GM19193 (cell line): ENCODE measurements around the gene CAMK2G.

ENCODE experiments used
- POLR2A ChIP-seq: IDR thresholded peaks from 4 replicates; pipeline ENCODE4 v1.6.1; 2011; ENCODE audit not compliant: insufficient read depth, insufficient read length; ENCODE audit errors: extremely low read depth

CAMK2G gene

DNA sequence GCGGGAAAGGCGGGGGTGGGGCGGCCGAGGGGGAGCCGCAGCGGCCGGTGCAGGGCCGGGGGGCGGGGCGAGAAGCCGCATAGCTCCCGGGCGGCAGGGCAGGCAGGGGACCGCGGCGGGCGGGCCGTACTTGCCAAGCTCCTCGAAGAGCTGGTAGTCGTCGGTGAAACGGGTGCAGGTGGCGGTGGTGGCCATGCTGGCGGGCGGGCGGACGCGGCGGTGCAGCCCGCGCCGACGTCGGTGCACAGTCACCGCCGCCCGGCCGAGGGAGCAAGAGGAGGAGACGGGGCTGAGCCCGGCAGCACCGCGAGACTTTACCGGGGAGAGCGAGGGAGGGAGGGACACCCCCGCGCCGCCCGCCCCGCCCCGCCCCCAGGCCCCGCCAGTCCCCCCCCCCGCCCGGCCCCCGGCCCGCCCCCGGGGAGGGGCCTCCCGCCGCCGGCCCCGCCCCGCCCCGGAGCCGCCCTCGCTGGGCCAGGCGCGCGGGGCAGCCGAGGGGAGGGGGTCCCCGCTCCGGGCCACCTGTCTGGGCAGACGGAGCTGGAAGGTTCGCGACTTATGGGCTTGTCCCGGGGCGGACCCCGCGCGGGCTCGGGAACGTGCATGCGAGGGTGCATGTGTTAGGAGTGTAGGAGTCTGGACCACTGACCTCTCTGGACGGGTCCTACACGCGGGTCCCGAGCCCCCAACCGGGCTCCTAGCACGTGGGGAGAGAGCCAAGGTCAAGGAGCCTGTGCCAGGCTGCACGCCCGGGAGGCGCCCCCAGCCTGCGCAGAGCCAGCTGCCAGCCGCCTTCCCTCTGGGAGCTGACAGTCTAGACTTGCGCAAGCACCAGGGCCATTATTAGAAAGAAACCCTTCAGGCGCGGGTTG lies at the start of gene CAMK2G:
TSS of gene CAMK2G (minus strand) at position 289 of the 872 bp plus-strand sequence. CDS start at position 195, 94 bp downstream.
- TF ChIP-seq POLR2A, result peak; percentile 46

DNA sequence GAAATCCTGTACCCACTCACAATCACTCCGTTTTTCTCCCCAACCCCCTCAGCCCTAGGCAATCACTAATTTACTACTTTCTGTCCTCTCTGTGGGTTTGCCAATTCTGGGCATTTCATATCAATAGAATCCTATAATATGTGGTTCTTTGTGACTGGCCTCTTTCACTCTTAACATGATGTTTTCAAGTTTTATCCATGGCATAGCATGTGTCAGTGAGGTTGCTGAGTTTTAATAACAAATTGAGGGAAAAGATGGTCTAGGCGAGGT lies 48.4 kb upstream of the CAMK2G start:
- TF ChIP-seq POLR2A, result no peak

DNA sequence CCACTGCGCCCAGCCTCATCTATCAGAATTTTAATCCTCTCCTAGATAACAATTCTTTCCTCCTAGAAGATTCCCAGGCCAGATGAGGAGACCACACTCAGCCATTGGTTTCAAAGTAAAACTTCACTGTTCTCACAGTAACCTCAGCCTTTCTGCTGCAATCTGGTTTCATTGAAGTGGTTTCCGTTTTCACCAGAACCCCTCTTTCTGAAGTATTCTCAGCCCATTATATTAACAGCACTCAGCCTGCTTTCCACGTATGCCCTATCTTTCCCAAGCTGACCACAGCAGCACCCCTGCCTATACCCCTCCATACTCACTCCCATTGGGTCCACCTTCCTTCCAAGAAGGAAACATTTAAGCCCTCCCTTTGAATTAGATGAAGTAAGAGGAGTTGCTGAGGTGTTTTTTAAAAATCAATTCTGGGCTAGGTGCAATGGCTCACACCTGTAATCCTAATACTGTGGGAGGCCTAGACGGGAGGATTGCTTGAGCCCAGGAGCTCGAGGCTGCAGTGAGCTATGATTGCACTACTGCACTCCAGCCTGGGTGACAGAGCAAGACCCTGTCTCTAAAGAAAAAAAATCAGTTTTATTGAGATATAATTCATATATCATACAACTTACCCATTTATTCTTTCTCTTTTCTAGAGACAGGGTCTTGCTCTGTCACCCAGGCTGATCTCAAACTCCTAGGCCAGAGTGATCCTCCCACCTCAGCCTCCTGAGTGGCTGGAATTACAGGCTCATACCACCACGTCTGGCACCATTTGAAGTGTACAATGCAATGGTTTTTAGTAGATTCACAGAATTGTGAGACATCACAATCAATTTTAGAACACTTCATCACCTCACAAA lies 47.9 kb upstream of the CAMK2G start:
- no peak for TF ChIP-seq POLR2A

DNA sequence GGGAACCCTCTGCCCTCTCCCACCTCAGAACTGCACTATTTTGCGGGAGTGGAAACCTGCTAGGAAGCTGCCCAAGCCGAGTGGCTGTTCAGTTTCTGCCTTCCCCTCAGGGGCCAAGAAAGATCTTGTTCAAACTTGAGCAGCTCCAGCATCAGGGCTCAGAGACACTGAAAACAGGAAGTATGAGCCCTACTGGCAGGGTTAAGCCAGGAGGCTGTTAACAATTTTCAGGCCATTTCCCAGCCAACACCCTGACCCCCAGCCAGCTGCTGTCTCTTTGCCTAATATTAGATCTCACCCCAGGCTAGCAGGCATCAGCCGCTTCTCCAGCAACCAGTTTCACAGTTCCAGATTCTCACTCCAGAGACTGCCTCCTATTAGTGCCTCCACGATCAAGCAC lies 45.7 kb upstream of the CAMK2G start:
- no peak for TF ChIP-seq POLR2A

DNA sequence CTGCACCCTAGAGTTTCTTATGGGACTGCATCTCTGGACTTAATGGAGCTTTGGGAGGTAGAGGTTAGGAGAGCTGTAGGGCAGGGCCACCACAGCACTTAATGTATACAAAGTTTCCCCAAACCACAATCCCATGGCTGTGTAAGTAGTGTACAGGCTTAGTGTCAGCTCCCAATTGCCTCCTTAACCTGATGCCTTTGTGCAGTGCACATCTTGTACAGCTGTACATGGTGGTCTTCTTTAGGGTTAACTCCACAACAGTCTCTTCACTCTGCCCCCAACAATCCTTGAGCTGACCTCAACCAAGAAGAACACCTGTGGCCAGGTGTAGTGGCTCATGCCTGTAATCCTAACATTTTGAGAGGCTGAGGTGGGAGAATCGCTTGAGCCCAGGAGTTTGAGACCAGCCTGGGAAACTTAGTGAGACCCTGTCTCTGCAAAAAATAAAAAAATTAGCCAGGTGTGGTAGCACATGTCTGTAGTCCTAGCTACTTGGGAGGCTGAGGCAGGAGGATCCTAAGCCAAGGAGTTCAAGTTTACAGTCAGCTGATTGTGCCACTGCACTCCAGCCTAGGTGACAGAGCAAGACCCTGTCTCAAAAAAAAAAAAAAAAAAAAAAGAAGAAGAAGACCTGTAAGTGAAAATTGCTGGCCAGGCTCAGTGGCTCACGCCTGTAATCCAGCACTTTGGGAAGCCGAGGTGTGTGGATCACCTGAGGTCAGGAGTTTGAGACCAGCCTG lies 43.4 kb upstream of the CAMK2G start:
- no peak for TF ChIP-seq POLR2A

DNA sequence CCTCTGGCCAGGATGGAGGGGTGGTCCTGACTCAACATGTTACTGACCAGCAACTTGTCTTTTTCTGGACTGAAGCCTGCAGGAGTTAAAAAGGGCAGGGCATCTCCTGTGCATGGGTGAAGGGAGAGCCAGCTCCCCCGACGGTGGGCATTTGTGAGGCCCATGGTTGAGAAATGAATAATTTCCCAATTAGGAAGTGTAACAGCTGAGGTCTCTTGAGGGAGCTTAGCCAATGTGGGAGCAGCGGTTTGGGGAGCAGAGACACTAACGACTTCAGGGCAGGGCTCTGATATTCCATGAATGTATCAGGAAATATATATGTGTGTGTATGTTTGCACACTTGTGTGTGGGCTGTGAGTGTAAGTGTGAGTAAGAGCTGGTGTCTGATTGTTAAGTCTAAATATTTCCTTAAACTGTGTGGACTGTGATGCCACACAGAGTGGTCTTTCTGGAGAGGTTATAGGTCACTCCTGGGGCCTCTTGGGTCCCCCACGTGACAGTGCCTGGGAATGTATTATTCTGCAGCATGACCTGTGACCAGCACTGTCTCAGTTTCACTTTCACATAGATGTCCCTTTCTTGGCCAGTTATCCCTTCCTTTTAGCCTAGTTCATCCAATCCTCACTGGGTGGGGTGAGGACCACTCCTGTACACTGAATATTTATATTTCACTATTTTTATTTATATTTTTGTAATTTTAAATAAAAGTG lies 42.6 kb upstream of the CAMK2G start:
- no peak for TF ChIP-seq POLR2A

DNA sequence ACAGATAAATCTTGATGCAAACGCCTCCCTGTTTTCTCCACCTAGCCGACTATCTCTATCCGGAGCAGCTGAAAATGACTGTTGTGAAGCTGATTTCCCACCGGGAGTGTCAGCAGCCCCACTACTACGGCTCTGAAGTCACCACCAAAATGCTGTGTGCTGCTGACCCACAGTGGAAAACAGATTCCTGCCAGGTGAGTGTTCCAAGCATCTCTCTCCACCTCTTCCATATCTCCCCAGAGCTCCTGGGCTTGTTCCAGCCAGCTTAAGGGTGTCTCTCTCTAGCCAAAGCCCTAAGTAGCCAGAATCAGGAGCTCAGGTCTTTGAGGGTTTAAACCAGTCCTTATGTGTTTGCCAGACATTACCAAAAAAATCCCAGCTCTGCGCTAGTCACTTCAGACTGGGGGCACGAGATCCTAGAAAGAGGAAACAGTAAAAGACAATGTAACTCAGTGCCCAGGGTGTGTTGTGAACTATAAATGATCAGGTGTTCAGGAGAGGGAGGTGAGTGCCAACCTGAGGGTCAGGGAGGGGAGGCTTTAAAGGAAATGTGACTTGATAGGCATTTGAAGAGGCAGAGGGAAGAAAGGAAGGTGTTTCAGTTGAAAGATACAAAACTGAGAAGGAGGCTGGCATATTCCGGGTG lies 41.0 kb upstream of the CAMK2G start:
- TF ChIP-seq POLR2A, result no peak

DNA sequence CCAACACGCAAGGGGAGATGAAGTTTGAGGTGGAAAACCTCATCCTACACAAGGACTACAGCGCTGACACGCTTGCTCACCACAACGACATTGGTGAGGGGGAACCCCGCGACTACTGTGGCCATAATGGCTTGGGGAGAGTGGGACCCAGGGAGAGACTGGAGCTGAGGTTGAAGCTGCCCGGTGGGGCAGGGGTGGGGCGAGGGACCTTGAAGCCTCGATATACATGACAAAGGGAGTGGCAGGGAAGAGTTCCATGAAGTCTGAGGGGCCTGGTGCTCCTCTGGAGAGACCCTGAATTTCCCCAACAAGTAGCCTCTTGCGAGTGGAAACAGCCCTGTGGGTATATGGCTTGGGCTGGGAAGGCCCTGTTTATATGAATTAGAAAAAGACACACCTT lies 39.7 kb upstream of the CAMK2G start:
- TF ChIP-seq POLR2A, result no peak

DNA sequence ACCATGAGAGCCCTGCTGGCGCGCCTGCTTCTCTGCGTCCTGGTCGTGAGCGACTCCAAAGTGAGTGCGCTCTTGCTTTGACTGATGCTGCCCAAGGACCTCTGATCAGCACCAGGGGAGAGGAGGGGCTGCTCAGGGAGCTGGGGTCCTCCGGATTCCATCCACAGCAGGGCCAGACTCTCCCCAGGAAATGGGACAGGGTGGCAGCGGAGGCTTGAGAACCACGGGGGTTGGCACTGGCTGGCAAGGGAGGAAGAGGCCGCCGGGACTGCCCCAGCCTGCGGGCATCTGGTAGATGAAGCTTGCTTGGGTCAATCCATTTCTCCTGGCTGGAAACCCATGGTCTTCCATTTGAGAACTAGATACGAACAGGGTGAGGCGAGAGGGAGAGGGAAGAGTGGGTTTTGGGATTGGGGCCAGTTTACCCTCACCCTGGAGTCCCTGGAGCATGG lies 37.2 kb upstream of the CAMK2G start:
- no peak for TF ChIP-seq POLR2A

DNA sequence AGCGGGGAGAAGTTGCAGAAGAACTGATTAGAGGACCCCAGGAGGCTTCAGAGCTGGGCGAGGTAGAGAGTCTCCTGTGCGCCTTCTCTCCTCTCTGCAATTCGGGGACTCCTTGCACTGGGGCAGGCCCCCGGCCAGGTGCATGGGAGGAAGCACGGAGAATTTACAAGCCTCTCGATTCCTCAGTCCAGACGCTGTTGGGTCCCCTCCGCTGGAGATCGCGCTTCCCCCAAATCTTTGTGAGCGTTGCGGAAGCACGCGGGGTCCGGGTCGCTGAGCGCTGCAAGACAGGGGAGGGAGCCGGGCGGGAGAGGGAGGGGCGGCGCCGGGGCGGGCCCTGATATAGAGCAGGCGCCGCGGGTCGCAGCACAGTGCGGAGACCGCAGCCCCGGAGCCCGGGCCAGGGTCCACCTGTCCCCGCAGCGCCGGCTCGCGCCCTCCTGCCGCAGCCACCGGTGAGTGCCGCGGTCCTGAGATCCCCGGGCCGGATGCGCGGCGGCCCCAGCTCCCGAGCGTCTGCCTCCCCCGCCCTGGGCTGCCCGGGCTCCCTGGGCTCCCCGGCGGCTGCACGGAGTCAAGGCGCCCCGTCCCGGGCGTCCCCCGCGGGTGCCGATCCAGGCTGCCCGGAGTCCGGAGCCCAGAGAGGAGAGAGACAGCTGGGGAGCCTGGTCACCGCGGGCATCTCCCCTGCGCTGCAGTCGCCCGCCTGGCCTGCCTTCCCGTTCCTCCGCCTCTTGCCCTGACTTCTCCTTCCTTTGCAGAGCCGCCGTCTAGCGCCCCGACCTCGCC lies 36.6 kb upstream of the CAMK2G start, which contains the start of gene PLAU:
TSS of gene PLAU (plus strand) at position 369 of the 789 bp plus-strand sequence. CDS start 424 bp downstream, outside the sequence.
- no peak for TF ChIP-seq POLR2A

DNA sequence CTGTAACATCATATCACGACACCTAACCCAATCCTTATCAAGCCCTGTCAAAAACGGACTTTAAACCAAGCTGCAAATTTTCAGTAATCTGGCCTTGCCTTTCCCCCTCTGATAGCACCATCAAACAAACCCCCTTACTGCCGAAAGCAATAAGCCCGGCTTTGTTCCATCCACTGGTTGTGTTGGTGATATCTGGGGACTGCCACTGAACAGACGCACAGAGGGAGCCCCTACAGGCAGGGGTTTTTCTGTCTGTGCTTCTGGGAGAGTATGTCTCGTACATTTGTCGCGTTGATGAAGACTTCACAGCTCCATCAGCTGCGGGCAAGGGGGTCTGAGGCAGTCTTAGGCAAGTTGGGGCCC lies 36.0 kb upstream of the CAMK2G start:
- no peak for TF ChIP-seq POLR2A

DNA sequence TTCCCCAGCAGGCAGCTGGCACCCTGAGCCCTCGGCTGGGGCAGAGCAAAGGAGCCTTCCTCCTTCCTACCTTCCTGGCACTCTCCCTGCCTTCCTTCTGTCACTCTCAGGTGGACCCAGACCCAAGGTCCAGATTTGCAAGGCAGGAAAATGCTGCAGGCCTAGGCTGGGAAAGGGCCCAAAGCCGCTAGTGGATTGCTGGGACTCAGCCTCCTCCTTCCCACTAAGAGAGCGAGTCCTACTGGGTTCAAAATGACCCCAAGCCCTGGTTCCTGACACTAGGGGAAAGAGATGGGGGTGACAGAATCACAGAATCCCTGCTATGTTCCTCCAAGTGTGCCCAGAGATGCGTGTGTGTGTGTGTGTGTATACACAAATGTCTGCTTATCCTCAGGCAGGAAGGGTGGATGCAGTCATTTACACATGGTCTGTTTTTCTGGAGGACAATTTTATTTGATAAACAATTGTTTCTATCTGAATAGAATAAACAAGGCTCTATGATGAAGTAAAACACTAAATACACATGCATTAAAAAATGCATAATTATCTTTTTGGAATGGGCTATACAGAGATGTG lies 35.3 kb upstream of the CAMK2G start:
- no peak for TF ChIP-seq POLR2A
